K562 (cell line): ENCODE data around the gene RASD2. TPM values are rescaled to one million over a fixed set of nuclear protein-coding genes. Genes with fewer than 3 reads are reported as not detected.

Experiments
- ATAC-seq: fragments of 200-7000 bp; cut with Tn5 transposase; 3 replicates; pipeline ENCODE4 v1.9.1; 2020; ENCODE audit warnings: moderate library complexity
- BruUV-seq: library from RNA; stranded (reverse); fragments of 400-500 nt; replicated peaks from 2 replicates; lab custom pipeline; 2021; lab: Mats Ljungman, UMichigan
- CTCF ChIA-PET: fragments of 300-600 bp; formaldehyde crosslinking; extraction: SDS; loops from one replicate; lab custom pipeline; 2021; ENCODE audit warnings: low intra/inter-chr PET ratio; lab: Yijun Ruan, JAX
- POLR2A ChIA-PET: fragments of 300-600, 350-650 bp; sonication (Branson Sonifier 250); formaldehyde crosslinking; extraction: SDS; loops from one replicate; lab custom pipeline; 2021; ENCODE audit warnings: antibody characterized with exemption, inconsistent platforms; lab: Yijun Ruan, JAX
- DNase-seq, 4 experiments: peaks; one replicate each; pipeline versions ENCODE4 v3.0.0 to v3.0.0-alpha.2; 2011 to 2018; ENCODE audit warnings: low spot score in 3 of 4, mixed read lengths in 3 of 4; ENCODE audit errors: extremely low read depth in 1 of 4
- FAIRE-seq: peaks from 2 replicates; lab custom pipeline; 2011; peaks lifted over from hg19 to GRCh38; lab: Jason Lieb, UNC
- H2AFZ ChIP-seq: 2 replicates; pipeline ENCODE4 v1.6.0; 2011; ENCODE audit warnings: low read depth, low read length, control low read depth, inconsistent platforms
- H3K27ac ChIP-seq: fragments of 200-600 bp; 3 replicates; pipeline ENCODE4 v1.8.0; 2011; ENCODE audit warnings: low read depth, mild to moderate bottlenecking, control low read depth, inconsistent platforms, low read length, moderate library complexity, mixed read lengths; ENCODE audit errors: extremely low read depth
- H3K27me3 ChIP-seq, 2 experiments: fragments of 300-600 bp in 1 of 2; 2 replicates in 1 of 2; 3 replicates in 1 of 2; pipeline versions ENCODE4 v1.6.0 to v1.8.0; 2011; ENCODE audit warnings: inconsistent platforms in 2 of 2, low read length in 2 of 2, mild to moderate bottlenecking in 1 of 2, mixed read lengths in 1 of 2, moderate library complexity in 1 of 2; ENCODE audit not compliant: control insufficient read depth in 2 of 2, insufficient read depth in 2 of 2
- H3K36me3 ChIP-seq: fragments of 300-600 bp; 3 replicates; pipeline ENCODE4 v1.8.0; 2011; ENCODE audit warnings: mild to moderate bottlenecking, low read length, inconsistent platforms; ENCODE audit not compliant: control insufficient read depth, insufficient read depth
- H3K4me1 ChIP-seq, 2 experiments: fragments of 200-600 bp in 1 of 2; replicated peaks in 1 of 2; 2 replicates in 1 of 2; 3 replicates in 1 of 2; pipeline versions ENCODE4 v1.5.1 to v1.8.0; 2011; ENCODE audit warnings: inconsistent platforms in 2 of 2, low read length in 2 of 2, mild to moderate bottlenecking in 1 of 2, mixed read lengths in 1 of 2, moderate library complexity in 1 of 2; ENCODE audit not compliant: control insufficient read depth in 2 of 2, insufficient read depth in 2 of 2
- H3K4me2 ChIP-seq: 2 replicates; pipeline ENCODE4 v1.6.1; 2011; ENCODE audit warnings: low read length, control low read depth, inconsistent platforms, mixed read lengths; ENCODE audit not compliant: insufficient read depth
- H3K4me3 ChIP-seq: fragments of 200-600 bp; sonication (generic), shearing (Covaris generic); 2 replicates; pipeline ENCODE4 v1.5.1; 2016; ENCODE audit warnings: control low read depth, inconsistent platforms
- H3K79me2 ChIP-seq: fragments of 200-600 bp; 3 replicates; pipeline ENCODE4 v1.8.0; 2011; ENCODE audit warnings: low read length, inconsistent platforms; ENCODE audit not compliant: control insufficient read depth, insufficient read depth
- H3K9ac ChIP-seq, 2 experiments: 2 replicates each; pipeline versions ENCODE4 v1.6.0 to v1.6.1; 2011; ENCODE audit warnings: low read depth in 2 of 2, low read length in 2 of 2, control low read depth in 1 of 2, inconsistent platforms in 1 of 2, mild to moderate bottlenecking in 1 of 2, mixed read lengths in 1 of 2; ENCODE audit not compliant: insufficient read depth in 1 of 2
- H3K9me1 ChIP-seq: one replicate; pipeline ENCODE4 v1.6.0; 2011; ENCODE audit warnings: inconsistent platforms, mild to moderate bottlenecking, low read length, moderate library complexity; ENCODE audit not compliant: control insufficient read depth, insufficient read depth
- H3K9me3 ChIP-seq: replicated peaks from 2 replicates; pipeline ENCODE4 v1.5.1; 2011; ENCODE audit warnings: low read depth, low read length, inconsistent platforms; ENCODE audit not compliant: control insufficient read depth, insufficient read depth
- H4K20me1 ChIP-seq: replicated peaks from 2 replicates; pipeline ENCODE4 v1.6.1; 2011; ENCODE audit warnings: low read length, inconsistent platforms, mixed read lengths; ENCODE audit not compliant: control insufficient read depth, insufficient read depth
- CCAR2 ChIP-seq: fragments of 200-400 bp; formaldehyde crosslinking; IDR thresholded peaks from 2 replicates; pipeline ENCODE4 v1.6.1; 2017; ENCODE audit warnings: mild to moderate bottlenecking, low read depth, low read length
- HDAC1 ChIP-seq, 2 experiments: fragments of 450-650 bp; IDR thresholded peaks; 2 replicates each; pipeline ENCODE4 v1.6.1; 2016 to 2017; ENCODE audit warnings: inconsistent platforms in 1 of 2, mild to moderate bottlenecking in 1 of 2, moderate library complexity in 1 of 2
- ILF3 ChIP-seq: fragments of 450-650 bp; IDR thresholded peaks from 2 replicates; pipeline ENCODE4 v1.6.1; 2018; ENCODE audit warnings: antibody characterized with exemption, mild to moderate bottlenecking, moderate library complexity, borderline replicate concordance
- KAT8 ChIP-seq: fragments of 450-650 bp; IDR thresholded peaks from 2 replicates; pipeline ENCODE4 v1.6.1; 2016; ENCODE audit warnings: low read depth, mild to moderate bottlenecking
- MED1 ChIP-seq: sonication (generic); formaldehyde crosslinking; IDR thresholded peaks from 2 replicates; pipeline ENCODE4 v1.8.1; 2023; ENCODE audit warnings: missing genetic modification reagents, borderline replicate concordance
- NFRKB ChIP-seq: fragments of 450-650 bp; IDR thresholded peaks from 2 replicates; pipeline ENCODE4 v1.6.1; 2016; ENCODE audit warnings: low read depth
- SNRNP70 ChIP-seq: fragments of 200-400 bp; formaldehyde crosslinking; optimal IDR thresholded peaks from 2 replicates; pipeline ENCODE3; 2017; ENCODE audit warnings: low read depth, low read length
- ZNF561 ChIP-seq: fragments of 450-650 bp; formaldehyde crosslinking; conservative IDR thresholded peaks from 2 replicates; pipeline ENCODE4 v1.4.0; 2020; ENCODE audit warnings: mild to moderate bottlenecking, moderate library complexity
- WGBS: fragments of 100-300 bp; shearing (Covaris generic); methylation state at CpG from one replicate; pipeline ENCODE4 v1.1.6; 2016; ENCODE audit warnings: low coverage, mixed read lengths; ENCODE audit not compliant: insufficient coverage; ENCODE audit errors: missing lambda C conversion rate; 5-methylcytosine and 5-hydroxymethylcytosine counted together
- in situ Hi-C: fragments of 300-500 bp; cut with MboI; formaldehyde crosslinking; loops from 4 replicates; pipeline ENCODE4 v1.15.0; 2018; ENCODE audit warnings: inconsistent platforms, mixed read lengths
- intact Hi-C: fragments of 100-400 bp; cut with micrococcal nuclease; formaldehyde crosslinking; loops from 2 replicates; pipeline ENCODE4 v1.14.2; 2022
- polyA plus RNA-seq, 8 experiments: library from polyadenylated mRNA; depleted of rRNA in 4 of 8; stranded (reverse) in 5 of 8; unstranded in 3 of 8; fragments of >200 nt; fragmentation: Nextera tagmentation in 2 of 8; fragmentation: Illumina TruSeq in 1 of 8; extraction: Ambion mirVana in 2 of 8; extraction: Trizol in 1 of 8; gene quantifications; 2 replicates each; pipeline versions ENCODE4 v1.2.1 to v1.2.3, GENCODE V29; 2011 to 2014; ENCODE audit warnings: inconsistent platforms in 1 of 8, missing spikeins in 1 of 8
- total RNA-seq, 7 experiments: library from RNA; depleted of rRNA in 6 of 7; stranded (reverse); fragments of >200 nt in 6 of 7; fragmentation: Illumina TruSeq in 2 of 7; extraction: Trizol in 2 of 7; gene quantifications; 2 replicates each; pipeline versions ENCODE4 v1.2.1 to v1.2.3, GENCODE V29; 2011 to 2021; ENCODE audit warnings: low replicate concordance in 1 of 7
- TF ChIP-seq, protein P1 (sequence below): fragments of 250-450 bp; sonication (Bioruptor Pico); IDR thresholded peaks from 2 replicates; pipeline ENCODE4 v1.4.0; 2020; ENCODE audit warnings: mild to moderate bottlenecking, moderate library complexity
- TF ChIP-seq, protein P2 (sequence below): fragments of 450-650 bp; IDR thresholded peaks from 2 replicates; pipeline ENCODE4 v1.6.1; 2016; ENCODE audit warnings: borderline replicate concordance

Gene RASD2
- total and polyA plus RNA-seq, 9 of the 15 experiments (the other 6 are each of a cell fraction or from before 2014, with no cell fraction given): 0.05 TPM; not detected in 8

DNA sequence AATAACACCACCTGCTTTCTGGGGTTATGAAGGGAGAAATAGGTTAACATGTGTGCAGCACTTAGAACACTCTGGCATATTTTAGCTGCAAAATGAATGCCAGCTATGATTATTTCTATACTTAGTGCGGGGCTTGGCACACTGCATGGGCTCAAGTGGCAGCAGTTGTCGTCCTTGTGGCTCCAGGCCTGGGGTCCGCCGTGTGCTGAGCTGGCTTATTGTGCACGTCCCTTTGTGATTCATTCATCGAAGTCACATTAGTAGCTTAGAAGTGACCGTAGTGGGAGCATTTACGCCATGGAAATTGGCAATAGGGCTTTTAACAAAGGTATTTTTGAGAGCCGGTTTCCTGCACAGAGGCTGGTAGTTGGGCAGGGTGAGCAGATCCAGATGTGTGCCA, 4.2 kb downstream of the RASD2 start (continued):
- TF ChIP-seq, protein P1, sequence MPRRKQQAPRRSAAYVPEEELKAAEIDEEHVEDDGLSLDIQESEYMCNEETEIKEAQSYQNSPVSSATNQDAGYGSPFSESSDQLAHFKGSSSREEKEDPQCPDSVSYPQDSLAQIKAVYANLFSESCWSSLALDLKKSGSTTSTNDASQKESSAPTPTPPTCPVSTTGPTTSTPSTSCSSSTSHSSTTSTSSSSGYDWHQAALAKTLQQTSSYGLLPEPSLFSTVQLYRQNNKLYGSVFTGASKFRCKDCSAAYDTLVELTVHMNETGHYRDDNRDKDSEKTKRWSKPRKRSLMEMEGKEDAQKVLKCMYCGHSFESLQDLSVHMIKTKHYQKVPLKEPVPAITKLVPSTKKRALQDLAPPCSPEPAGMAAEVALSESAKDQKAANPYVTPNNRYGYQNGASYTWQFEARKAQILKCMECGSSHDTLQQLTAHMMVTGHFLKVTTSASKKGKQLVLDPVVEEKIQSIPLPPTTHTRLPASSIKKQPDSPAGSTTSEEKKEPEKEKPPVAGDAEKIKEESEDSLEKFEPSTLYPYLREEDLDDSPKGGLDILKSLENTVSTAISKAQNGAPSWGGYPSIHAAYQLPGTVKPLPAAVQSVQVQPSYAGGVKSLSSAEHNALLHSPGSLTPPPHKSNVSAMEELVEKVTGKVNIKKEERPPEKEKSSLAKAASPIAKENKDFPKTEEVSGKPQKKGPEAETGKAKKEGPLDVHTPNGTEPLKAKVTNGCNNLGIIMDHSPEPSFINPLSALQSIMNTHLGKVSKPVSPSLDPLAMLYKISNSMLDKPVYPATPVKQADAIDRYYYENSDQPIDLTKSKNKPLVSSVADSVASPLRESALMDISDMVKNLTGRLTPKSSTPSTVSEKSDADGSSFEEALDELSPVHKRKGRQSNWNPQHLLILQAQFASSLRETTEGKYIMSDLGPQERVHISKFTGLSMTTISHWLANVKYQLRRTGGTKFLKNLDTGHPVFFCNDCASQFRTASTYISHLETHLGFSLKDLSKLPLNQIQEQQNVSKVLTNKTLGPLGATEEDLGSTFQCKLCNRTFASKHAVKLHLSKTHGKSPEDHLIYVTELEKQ: no peak
- TF ChIP-seq, all 486 proteins: peak for 0

- H3K79me2 ChIP-seq: no peaks in the 10 kb centered on the region
- BruUV-seq: no TSS peak
- ChIA-PET POLR2A (no interaction called here), CTCF (no interaction called here)
- no peaks in the 10 kb centered on the region for H3K36me3 ChIP-seq
- no peak for ATAC-seq
- no peak overlapping the region for H3K4me3 ChIP-seq
- no peak overlapping the region for H3K4me2 ChIP-seq
- H4K20me1 ChIP-seq: peaks cover 2% of the 10 kb centered on the region; the same call in 1 of the 2 replicates
- H3K27ac ChIP-seq: no peak overlapping the region
- H3K9ac ChIP-seq: no peak overlapping the region
- DNase-seq: no peak
- in situ Hi-C loops: no loop called here
- no peak for FAIRE-seq
- 29% methylated on average over 17 of the region's 18 CpGs for WGBS
- intact Hi-C loops: no loop called here
- no peaks in the 10 kb centered on the region for H3K9me1 ChIP-seq
- no peak overlapping the region for H2AFZ ChIP-seq
- H3K4me1 ChIP-seq: peaks cover 0 to 7% of the 10 kb centered on the region in 2 experiments; a peak in 3 of 5 replicates
- H3K9me3 ChIP-seq: no peaks in the 10 kb centered on the region
- peaks cover 7 to 71% of the 10 kb centered on the region in 2 experiments; a peak in 3 of 5 replicates for H3K27me3 ChIP-seq
- TF ChIP-seq HDAC1 (IDR thresholded peaks at IDR 0.05): no peak
- no peak for TF ChIP-seq ZNF561 (CRISPR knock-in tag)
- TF ChIP-seq NFRKB: no peak
- no peak for TF ChIP-seq ILF3
- TF ChIP-seq CCAR2: no peak
- TF ChIP-seq MED1 (CRISPR knock-in tag): no peak
- no peak for TF ChIP-seq KAT8
- no peak for TF ChIP-seq SNRNP70
- TF ChIP-seq, protein P2, sequence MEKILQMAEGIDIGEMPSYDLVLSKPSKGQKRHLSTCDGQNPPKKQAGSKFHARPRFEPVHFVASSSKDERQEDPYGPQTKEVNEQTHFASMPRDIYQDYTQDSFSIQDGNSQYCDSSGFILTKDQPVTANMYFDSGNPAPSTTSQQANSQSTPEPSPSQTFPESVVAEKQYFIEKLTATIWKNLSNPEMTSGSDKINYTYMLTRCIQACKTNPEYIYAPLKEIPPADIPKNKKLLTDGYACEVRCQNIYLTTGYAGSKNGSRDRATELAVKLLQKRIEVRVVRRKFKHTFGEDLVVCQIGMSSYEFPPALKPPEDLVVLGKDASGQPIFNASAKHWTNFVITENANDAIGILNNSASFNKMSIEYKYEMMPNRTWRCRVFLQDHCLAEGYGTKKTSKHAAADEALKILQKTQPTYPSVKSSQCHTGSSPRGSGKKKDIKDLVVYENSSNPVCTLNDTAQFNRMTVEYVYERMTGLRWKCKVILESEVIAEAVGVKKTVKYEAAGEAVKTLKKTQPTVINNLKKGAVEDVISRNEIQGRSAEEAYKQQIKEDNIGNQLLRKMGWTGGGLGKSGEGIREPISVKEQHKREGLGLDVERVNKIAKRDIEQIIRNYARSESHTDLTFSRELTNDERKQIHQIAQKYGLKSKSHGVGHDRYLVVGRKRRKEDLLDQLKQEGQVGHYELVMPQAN: no peak
Observed at GRCh38 chr22:35546886-35547285, 6.3 kb downstream of the RASD2 start.
